Measurements from ENCODE around the gene CARMIL3.

Gene CARMIL3

DNA sequence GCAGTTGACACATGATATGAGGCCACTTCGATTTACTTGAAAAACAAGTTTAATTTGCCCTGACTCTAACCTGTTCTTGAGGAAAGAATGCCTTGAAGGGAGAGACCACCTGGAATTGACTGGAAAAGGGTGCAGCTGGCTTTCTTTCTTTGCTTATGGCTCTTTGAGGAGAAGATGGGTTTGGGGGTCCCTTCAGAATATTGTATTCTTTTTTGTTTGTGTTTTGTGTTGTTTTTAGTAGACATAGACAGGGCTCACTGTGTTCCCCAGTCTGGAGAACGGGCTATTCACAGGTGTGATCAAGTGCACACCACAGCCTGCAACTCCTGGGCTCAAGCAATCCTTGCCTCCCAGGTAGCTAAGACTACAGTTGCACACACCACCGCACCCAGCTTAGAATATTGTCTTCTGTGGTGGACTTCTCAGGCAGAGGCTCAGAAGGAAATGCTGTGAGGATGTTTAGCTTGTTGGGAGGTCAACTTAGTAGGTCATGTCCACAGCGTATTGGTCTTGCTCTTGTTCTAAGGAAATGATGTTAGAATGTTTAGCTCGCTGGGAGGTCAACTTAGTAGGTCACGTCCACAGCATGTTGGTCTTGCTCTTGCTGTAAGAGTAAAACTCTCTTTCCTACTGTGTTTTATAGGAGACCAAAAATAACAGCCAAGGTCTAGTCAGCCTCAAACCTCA is 64.5 kb downstream of the CARMIL3 start:
- no peak for DNase-seq

DNA sequence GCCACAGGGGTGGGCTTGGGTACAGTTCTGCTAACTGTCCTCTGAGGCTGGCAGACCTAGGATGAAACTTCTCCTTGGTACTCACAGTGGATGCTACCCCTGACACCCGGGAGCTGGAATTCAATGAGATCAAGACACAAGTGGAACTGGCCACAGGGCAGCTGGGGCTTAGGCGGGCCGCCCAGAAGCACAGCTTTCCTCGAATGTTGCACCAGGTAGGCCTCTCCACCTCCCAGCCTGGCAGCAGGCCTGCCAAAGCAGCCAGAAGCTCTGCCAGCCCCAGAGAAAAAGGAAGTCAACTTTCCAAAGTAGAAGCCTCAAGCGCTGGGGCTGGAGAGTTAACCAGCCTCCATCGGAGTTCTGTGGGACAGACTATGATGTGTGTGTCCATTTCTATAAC is 65.4 kb downstream of the CARMIL3 start:
- no peak for DNase-seq

Data from activated naive CD4-positive, alpha-beta T cell treated with Interleukin-2 at 50 U/mL for 16 hours (primary cell).